ENCODE measurements around the gene ZNF577. TPM values are rescaled to one million over a fixed set of nuclear protein-coding genes. Genes with fewer than 3 reads are reported as not detected.

ZNF577 gene
- total RNA-seq, 1 donor from 2014 or later = 9.3 TPM

DNA sequence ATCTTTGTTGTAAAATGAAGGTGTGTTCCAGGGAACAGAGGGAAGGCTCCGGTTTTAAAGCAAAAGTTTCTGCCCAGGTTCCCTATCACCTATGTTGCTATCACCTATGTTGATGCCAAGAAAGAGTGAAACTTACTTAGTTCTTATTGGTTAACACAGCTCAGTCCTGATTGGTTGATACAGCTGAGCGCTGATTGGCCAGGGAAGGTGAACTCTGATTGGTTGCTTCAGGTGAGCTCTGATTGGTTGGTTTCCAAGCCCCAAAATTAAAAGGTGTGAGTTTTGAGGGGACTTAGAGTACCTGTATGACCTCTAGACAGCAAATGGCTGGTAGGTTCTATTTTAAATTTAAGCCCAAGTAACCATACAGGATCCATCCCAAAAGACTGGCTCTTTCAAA is 50.6 kb downstream of the ZNF577 start:
- Mint-ChIP-seq H3K27ac (ENCODE audit: unreplicated experiment) (no peak overlapping the region), H3K27me3 (ENCODE audit: unreplicated experiment) (peaks cover 3% of the 10 kb centered on the region), H3K9me3 (ENCODE audit: unreplicated experiment) (peaks cover 11% of the 10 kb centered on the region), H3K4me3 (ENCODE audit: unreplicated experiment) (no peak overlapping the region), H3K4me1 (ENCODE audit: unreplicated experiment) (no peaks in the 10 kb centered on the region), H3K36me3 (ENCODE audit: low read depth, unreplicated experiment) (peaks cover 12% of the 10 kb centered on the region)
- TF ChIP-seq CTCF (IDR thresholded peaks at IDR 0.05; ENCODE audit: unreplicated experiment) = no peak
- DNase-seq (ENCODE audit: low spot score) = no peak

- Mint-ChIP-seq H3K9me3 (ENCODE audit: unreplicated experiment) (peaks cover 28% of the 10 kb centered on the region), H3K4me3 (ENCODE audit: unreplicated experiment) (no peak overlapping the region), H3K27me3 (ENCODE audit: unreplicated experiment) (peaks cover 6% of the 10 kb centered on the region), H3K27ac (ENCODE audit: unreplicated experiment) (no peak overlapping the region), H3K36me3 (ENCODE audit: low read depth, unreplicated experiment) (peaks cover 15% of the 10 kb centered on the region), H3K4me1 (ENCODE audit: unreplicated experiment) (no peaks in the 10 kb centered on the region)
- DNase-seq (ENCODE audit: low spot score) = no peak
- TF ChIP-seq CTCF (IDR thresholded peaks at IDR 0.05; ENCODE audit: unreplicated experiment) = no peak
Measured at GRCh38 chr19:51830274-51830673, 57.5 kb downstream of the ZNF577 start.

- no peak for TF ChIP-seq CTCF (IDR thresholded peaks at IDR 0.05; ENCODE audit: unreplicated experiment)
- peaks cover 37% of the 10 kb centered on the region for H3K9me3 Mint-ChIP-seq (ENCODE audit: unreplicated experiment)
Measured at GRCh38 chr19:51824281-51825005, 63.3 kb downstream of the ZNF577 start.

DNA sequence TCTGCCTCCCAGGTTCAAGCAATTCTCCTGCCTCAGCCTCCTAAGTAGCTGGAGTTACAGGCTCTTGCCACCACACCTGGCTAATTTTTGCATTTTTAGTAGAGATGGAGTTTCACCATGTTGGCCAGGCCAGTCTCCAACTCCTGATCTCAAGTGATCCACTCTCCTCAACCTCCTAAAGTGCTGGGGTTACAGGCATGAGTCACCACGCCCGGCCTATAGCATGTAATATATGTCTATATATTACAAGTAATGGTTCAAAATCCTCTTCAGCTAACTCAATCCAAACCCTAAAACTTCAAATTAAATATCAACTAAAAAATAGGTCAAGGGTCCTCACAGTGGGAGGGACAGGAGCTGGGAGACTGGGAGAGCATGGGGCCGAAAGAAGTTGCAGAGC is 64.8 kb downstream of the ZNF577 start:
- H3K36me3 Mint-ChIP-seq (ENCODE audit: low read depth, unreplicated experiment) = peaks cover 20% of the 10 kb centered on the region
- peaks cover 33% of the 10 kb centered on the region for H3K9me3 Mint-ChIP-seq (ENCODE audit: unreplicated experiment)
- H3K4me3 Mint-ChIP-seq (ENCODE audit: unreplicated experiment) = no peak overlapping the region
- H3K27me3 Mint-ChIP-seq (ENCODE audit: unreplicated experiment) = peaks cover 3% of the 10 kb centered on the region
- no peaks in the 10 kb centered on the region for H3K4me1 Mint-ChIP-seq (ENCODE audit: unreplicated experiment)
- TF ChIP-seq CTCF (IDR thresholded peaks at IDR 0.05; ENCODE audit: unreplicated experiment) = no peak
- no peak for DNase-seq (ENCODE audit: low spot score)
- no peak overlapping the region for H3K27ac Mint-ChIP-seq (ENCODE audit: unreplicated experiment)

More at GRCh38 chr19:51824281-51825005, 63.3 kb downstream of the ZNF577 start:
- Mint-ChIP-seq H3K4me3 (ENCODE audit: unreplicated experiment) (no peak overlapping the region), H3K36me3 (ENCODE audit: low read depth, unreplicated experiment) (peaks cover 23% of the 10 kb centered on the region), H3K4me1 (ENCODE audit: unreplicated experiment) (no peaks in the 10 kb centered on the region), H3K27me3 (ENCODE audit: unreplicated experiment) (peaks cover 3% of the 10 kb centered on the region), H3K27ac (ENCODE audit: unreplicated experiment) (no peak overlapping the region)
- DNase-seq (ENCODE audit: low spot score) = no peak

DNA sequence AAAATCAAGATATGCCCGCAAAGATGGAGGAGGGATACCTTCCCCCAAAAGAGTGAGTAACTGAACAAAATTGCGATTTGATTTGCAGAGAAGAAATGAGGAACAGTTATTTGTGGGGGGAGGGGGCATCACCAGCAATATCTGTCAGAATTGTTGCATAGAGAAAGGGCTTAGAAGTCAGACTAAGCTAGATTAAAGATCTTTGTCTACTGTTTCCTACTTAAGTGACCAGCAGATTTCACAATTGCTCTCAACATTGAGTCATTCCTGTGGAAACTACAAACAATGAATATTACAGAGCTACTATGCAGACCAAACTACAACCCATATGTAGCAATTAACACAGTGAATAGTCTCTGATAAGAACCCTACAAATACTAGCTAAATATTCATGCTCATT is 65.4 kb downstream of the ZNF577 start:
- DNase-seq (ENCODE audit: low spot score) = no peak
- no peak for TF ChIP-seq CTCF (IDR thresholded peaks at IDR 0.05; ENCODE audit: unreplicated experiment)
- Mint-ChIP-seq H3K4me1 (ENCODE audit: unreplicated experiment) (no peaks in the 10 kb centered on the region), H3K4me3 (ENCODE audit: unreplicated experiment) (no peak overlapping the region), H3K9me3 (ENCODE audit: unreplicated experiment) (peaks cover 31% of the 10 kb centered on the region), H3K36me3 (ENCODE audit: low read depth, unreplicated experiment) (peaks cover 16% of the 10 kb centered on the region), H3K27me3 (ENCODE audit: unreplicated experiment) (peaks cover 3% of the 10 kb centered on the region), H3K27ac (ENCODE audit: unreplicated experiment) (no peak overlapping the region)
